ENCODE results near the gene TBC1D4. TPM values are rescaled to one million over a fixed set of nuclear protein-coding genes. Genes with fewer than 3 reads are reported as not detected.

Gene TBC1D4
- total RNA-seq, 1 experiment from 2014 or later, result 5.5 TPM

GRCh38 chr13:75399879-75400217, 82.1 kb downstream of the TBC1D4 start:
- TF ChIP-seq SIN3A (IDR thresholded peaks at IDR 0.05; ENCODE audit: borderline replicate concordance, insufficient read depth, low read depth, low read length), result no peak
- TF ChIP-seq TCF7L2 (IDR thresholded peaks at IDR 0.05; ENCODE audit: low read depth, low read length), result no peak
- TF ChIP-seq POLR2AphosphoS5 (IDR thresholded peaks at IDR 0.05; ENCODE audit: low read depth, low read length), result no peak
- no peak for TF ChIP-seq CTCF (IDR thresholded peaks at IDR 0.05)
- no peak for TF ChIP-seq REST (IDR thresholded peaks at IDR 0.05; ENCODE audit: insufficient read depth in 1 of 2, low read depth in 2 of 2, low read length in 1 of 2)
- Histone ChIP-seq H3K36me3 (ENCODE audit: control insufficient read depth, insufficient read depth, low read length) (no peaks in the 10 kb centered on the region; the same call in 1 of the 2 replicates), H3K4me3 (ENCODE audit: low read depth in 2 of 2, low read length in 2 of 2) (no peak overlapping the region), H3K9me3 (ENCODE audit: control insufficient read depth, insufficient read depth, low read depth, low read length) (no peaks in the 10 kb centered on the region), H3K27me3 (ENCODE audit: control insufficient read depth, insufficient read depth, low read length) (no peaks in the 10 kb centered on the region), H3K4me1 (ENCODE audit: control insufficient read depth, insufficient read depth, low read length) (no peaks in the 10 kb centered on the region), H3K27ac (ENCODE audit: low read length) (no peak overlapping the region)
- no peak for DNase-seq (ENCODE audit: low read depth, low spot score)
- intact Hi-C loops (cut with micrococcal nuclease; ENCODE audit: unreplicated experiment), result no loop called here
- ChIA-PET CTCF (no interaction called here), POLR2A (no interaction called here)
- no TSS peak for BruUV-seq (replicated peaks)
- in situ Hi-C loops (cut with HindIII; ENCODE audit: low pct_unique_long_range_greater_than_20kb, low sequenced_read_pairs), result no loop called here
- no peak for ATAC-seq

GRCh38 chr13:75399168-75399878, 82.6 kb downstream of the TBC1D4 start:
- intact Hi-C loops (cut with micrococcal nuclease; ENCODE audit: unreplicated experiment) (no loop called here), in situ Hi-C loops (cut with HindIII; ENCODE audit: low pct_unique_long_range_greater_than_20kb, low sequenced_read_pairs) (no loop called here)
- no peak for TF ChIP-seq SIN3A (IDR thresholded peaks at IDR 0.05; ENCODE audit: borderline replicate concordance, insufficient read depth, low read depth, low read length)
- no peak for TF ChIP-seq CTCF (IDR thresholded peaks at IDR 0.05)
- TF ChIP-seq TCF7L2 (IDR thresholded peaks at IDR 0.05; ENCODE audit: low read depth, low read length), result no peak
- Histone ChIP-seq H3K36me3 (ENCODE audit: control insufficient read depth, insufficient read depth, low read length) (no peaks in the 10 kb centered on the region; the same call in 1 of the 2 replicates), H3K9me3 (ENCODE audit: control insufficient read depth, insufficient read depth, low read depth, low read length) (no peaks in the 10 kb centered on the region), H3K27ac (ENCODE audit: low read length) (no peak overlapping the region), H3K4me1 (ENCODE audit: control insufficient read depth, insufficient read depth, low read length) (no peaks in the 10 kb centered on the region), H3K4me3 (ENCODE audit: low read depth in 2 of 2, low read length in 2 of 2) (no peak overlapping the region), H3K27me3 (ENCODE audit: control insufficient read depth, insufficient read depth, low read length) (no peaks in the 10 kb centered on the region)
- ChIA-PET CTCF (no interaction called here), POLR2A (no interaction called here)
- ATAC-seq (no peak), DNase-seq (ENCODE audit: low read depth, low spot score) (no peak)
- no TSS peak for BruUV-seq (replicated peaks)

Measured in Panc1 (cell line).